ENCODE results near the gene NDUFB4. TPM values are rescaled to one million over a fixed set of nuclear protein-coding genes. Genes with fewer than 3 reads are reported as not detected.

Gene NDUFB4
- polyA plus RNA-seq, 1 donor (not counting 4 experiments of a cell fraction or from before 2014, with no cell fraction given): 143 TPM

DNA sequence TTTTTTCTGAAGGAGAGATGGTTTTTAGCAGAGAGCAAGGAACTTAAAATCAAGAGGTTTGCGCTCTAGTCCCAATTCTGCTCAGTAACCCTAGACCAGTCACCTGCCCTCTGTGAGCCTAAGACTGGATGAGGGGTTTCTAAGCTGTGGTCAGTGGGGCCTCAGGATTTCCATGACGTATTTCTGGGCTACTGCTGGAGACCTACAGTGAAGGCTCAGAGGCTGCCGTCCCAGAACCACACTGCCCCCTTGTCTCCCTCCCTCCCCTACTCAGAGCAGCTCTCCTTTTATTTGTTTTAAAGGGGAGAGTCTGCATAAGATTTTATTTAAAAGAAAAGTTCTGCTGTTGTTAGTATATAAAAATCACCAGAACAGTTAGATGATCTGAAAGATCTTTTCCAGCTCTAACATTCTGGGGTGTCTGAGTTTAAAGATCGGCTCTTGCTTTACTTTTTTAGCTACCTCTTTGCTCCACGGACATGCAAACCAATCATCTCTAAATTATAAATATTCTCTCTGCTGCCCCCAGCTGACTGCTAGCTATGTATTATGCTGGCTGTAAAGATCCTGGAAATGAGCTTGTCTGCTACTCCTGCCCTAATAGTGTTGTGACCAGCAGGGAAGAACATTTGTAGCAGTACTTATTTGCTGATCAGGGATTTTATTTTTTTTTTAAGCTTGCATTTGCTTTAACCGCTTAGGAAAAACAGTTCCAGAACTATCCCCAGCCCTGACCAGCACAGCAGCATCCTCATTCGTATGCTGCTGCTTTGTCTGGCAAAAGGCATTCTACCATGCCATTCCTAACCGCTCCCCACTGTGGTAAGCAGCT lies 28.6 kb upstream of the NDUFB4 start:
- TF ChIP-seq EZH2 (IDR thresholded peaks at IDR 0.05; ENCODE audit: low read length): no peak
- TF ChIP-seq, protein P1, sequence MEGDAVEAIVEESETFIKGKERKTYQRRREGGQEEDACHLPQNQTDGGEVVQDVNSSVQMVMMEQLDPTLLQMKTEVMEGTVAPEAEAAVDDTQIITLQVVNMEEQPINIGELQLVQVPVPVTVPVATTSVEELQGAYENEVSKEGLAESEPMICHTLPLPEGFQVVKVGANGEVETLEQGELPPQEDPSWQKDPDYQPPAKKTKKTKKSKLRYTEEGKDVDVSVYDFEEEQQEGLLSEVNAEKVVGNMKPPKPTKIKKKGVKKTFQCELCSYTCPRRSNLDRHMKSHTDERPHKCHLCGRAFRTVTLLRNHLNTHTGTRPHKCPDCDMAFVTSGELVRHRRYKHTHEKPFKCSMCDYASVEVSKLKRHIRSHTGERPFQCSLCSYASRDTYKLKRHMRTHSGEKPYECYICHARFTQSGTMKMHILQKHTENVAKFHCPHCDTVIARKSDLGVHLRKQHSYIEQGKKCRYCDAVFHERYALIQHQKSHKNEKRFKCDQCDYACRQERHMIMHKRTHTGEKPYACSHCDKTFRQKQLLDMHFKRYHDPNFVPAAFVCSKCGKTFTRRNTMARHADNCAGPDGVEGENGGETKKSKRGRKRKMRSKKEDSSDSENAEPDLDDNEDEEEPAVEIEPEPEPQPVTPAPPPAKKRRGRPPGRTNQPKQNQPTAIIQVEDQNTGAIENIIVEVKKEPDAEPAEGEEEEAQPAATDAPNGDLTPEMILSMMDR (optimal IDR thresholded peaks at IDR 0.05 in 1 of 3, IDR thresholded peaks at IDR 0.05 in 1 of 3, conservative IDR thresholded peaks at IDR 0.05 in 1 of 3; ENCODE audit: extremely low read depth in 1 of 3, insufficient read depth in 2 of 3, low read length in 3 of 3): peak; percentile 29 to 32 (median 30)
- Histone ChIP-seq H3K4me3 (ENCODE audit: control insufficient read depth in 2 of 3, extremely low read depth in 1 of 3, insufficient read depth in 2 of 3, low read depth in 1 of 3, low read length in 3 of 3) (no peak overlapping the region), H3K4me2 (ENCODE audit: control insufficient read depth, extremely low read depth, insufficient read depth, low read depth, low read length) (no peak overlapping the region), H3K4me1 (ENCODE audit: control insufficient read depth, extremely low read depth, insufficient read depth, low read length) (no peaks in the 10 kb centered on the region), H3K27ac (ENCODE audit: control insufficient read depth, insufficient read depth, low read length) (no peak overlapping the region), H3K9me1 (ENCODE audit: control insufficient read depth, extremely low read depth, insufficient read depth, low read length) (no peaks in the 10 kb centered on the region), H4K20me1 (ENCODE audit: control insufficient read depth, extremely low read depth, insufficient read depth, low read length) (no peaks in the 10 kb centered on the region), H3K79me2 (ENCODE audit: control insufficient read depth, insufficient read depth, low read length) (no peaks in the 10 kb centered on the region), H3K36me3 (ENCODE audit: control insufficient read depth in 2 of 2, extremely low read depth in 1 of 2, insufficient read depth in 2 of 2, low read length in 2 of 2) (no peaks in the 10 kb centered on the region), H3K9ac (ENCODE audit: control insufficient read depth, extremely low read depth, insufficient read depth, low read length) (no peak overlapping the region), H2AFZ (ENCODE audit: control insufficient read depth, low read length) (no peak overlapping the region), H3K9me3 (ENCODE audit: control insufficient read depth, low read depth, low read length) (no peaks in the 10 kb centered on the region), H3K27me3 (ENCODE audit: control insufficient read depth, extremely low read depth, insufficient read depth, low read length) (no peaks in the 10 kb centered on the region)
- FAIRE-seq: peak; percentile 48
- dilution Hi-C loops (cut with MboI; ENCODE audit: extremely low pct_ligation_motif_present, low sequenced_read_pairs): no loop called here
- no peak for DNase-seq (ENCODE audit: low read depth, low spot score)

DNA sequence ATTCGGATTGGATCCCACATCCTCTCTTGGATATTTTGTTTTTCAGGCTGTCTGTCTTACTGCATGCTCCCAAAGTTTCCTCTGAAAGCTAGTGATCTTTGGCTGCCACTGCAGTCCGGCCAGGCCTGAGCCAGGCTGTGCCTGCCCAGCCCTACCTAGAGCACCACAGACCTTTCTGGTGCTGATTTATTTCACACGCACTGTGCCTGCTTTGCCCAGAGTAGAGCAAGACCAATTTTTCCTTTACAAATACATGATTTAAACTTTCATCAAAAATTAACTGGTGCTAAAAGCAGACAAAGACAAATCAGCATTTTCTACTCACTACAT lies 28.0 kb upstream of the NDUFB4 start:
- Histone ChIP-seq H3K9me3 (ENCODE audit: control insufficient read depth, low read depth, low read length) (no peaks in the 10 kb centered on the region), H3K4me2 (ENCODE audit: control insufficient read depth, extremely low read depth, insufficient read depth, low read depth, low read length) (no peak overlapping the region), H3K4me1 (ENCODE audit: control insufficient read depth, extremely low read depth, insufficient read depth, low read length) (no peaks in the 10 kb centered on the region), H4K20me1 (ENCODE audit: control insufficient read depth, extremely low read depth, insufficient read depth, low read length) (no peaks in the 10 kb centered on the region), H3K36me3 (ENCODE audit: control insufficient read depth in 2 of 2, extremely low read depth in 1 of 2, insufficient read depth in 2 of 2, low read length in 2 of 2) (no peaks in the 10 kb centered on the region), H3K4me3 (ENCODE audit: control insufficient read depth in 2 of 3, extremely low read depth in 1 of 3, insufficient read depth in 2 of 3, low read depth in 1 of 3, low read length in 3 of 3) (no peak overlapping the region), H3K27me3 (ENCODE audit: control insufficient read depth, extremely low read depth, insufficient read depth, low read length) (no peaks in the 10 kb centered on the region), H2AFZ (ENCODE audit: control insufficient read depth, low read length) (no peak overlapping the region), H3K9me1 (ENCODE audit: control insufficient read depth, extremely low read depth, insufficient read depth, low read length) (no peaks in the 10 kb centered on the region), H3K79me2 (ENCODE audit: control insufficient read depth, insufficient read depth, low read length) (no peaks in the 10 kb centered on the region), H3K9ac (ENCODE audit: control insufficient read depth, extremely low read depth, insufficient read depth, low read length) (no peak overlapping the region), H3K27ac (ENCODE audit: control insufficient read depth, insufficient read depth, low read length) (no peak overlapping the region)
- DNase-seq (ENCODE audit: low read depth, low spot score): no peak
- no peak for FAIRE-seq
- TF ChIP-seq, protein P1 (optimal IDR thresholded peaks at IDR 0.05 in 1 of 3, IDR thresholded peaks at IDR 0.05 in 1 of 3, conservative IDR thresholded peaks at IDR 0.05 in 1 of 3; ENCODE audit: extremely low read depth in 1 of 3, insufficient read depth in 2 of 3, low read length in 3 of 3): no peak
- TF ChIP-seq EZH2 (IDR thresholded peaks at IDR 0.05; ENCODE audit: low read length): no peak
- dilution Hi-C loops (cut with MboI; ENCODE audit: extremely low pct_ligation_motif_present, low sequenced_read_pairs): no loop called here
